Kidney (tissue), 14 donors: Measurements from ENCODE around the gene ZNF451. TPM values are rescaled to one million over a fixed set of nuclear protein-coding genes. Genes with fewer than 3 reads are reported as not detected.
"Not testable (repeated sequence)": the region's sequence is repeated elsewhere in the genome, so short reads cannot be mapped to it uniquely, and the experiment has no call there.

ENCODE experiments used
- DNase-seq, 5 donors: peaks; one replicate each; pipeline ENCODE4 v3.0.0-alpha.2; 2013 to 2020
- FAIRE-seq: peaks from 2 replicates; lab custom pipeline; 2012; peaks lifted over from hg19 to GRCh38; lab: Jason Lieb, UNC
- H3K27ac ChIP-seq, 2 donors: one replicate each; pipeline ENCODE4 v1.7.0; 2013; ENCODE audit warnings: low read depth in 2 of 2, low read length in 2 of 2, inconsistent platforms in 1 of 2
- H3K27me3 ChIP-seq: one replicate; pipeline ENCODE4 v1.7.1; 2013; ENCODE audit warnings: low read length, inconsistent platforms; ENCODE audit not compliant: control insufficient read depth, insufficient read depth
- H3K36me3 ChIP-seq, 3 donors: one replicate each; pipeline versions ENCODE4 v1.7.0 to v1.7.1; 2013; ENCODE audit warnings: low read length in 3 of 3, control low read depth in 1 of 3, inconsistent platforms in 1 of 3; ENCODE audit not compliant: insufficient read depth in 3 of 3, control insufficient read depth in 2 of 3
- H3K4me1 ChIP-seq, 3 donors: one replicate each; pipeline versions ENCODE4 v1.7.0 to v1.7.1; 2013; ENCODE audit warnings: low read length in 3 of 3, inconsistent platforms in 1 of 3, low read depth in 1 of 3; ENCODE audit not compliant: control insufficient read depth in 2 of 3, insufficient read depth in 2 of 3
- H3K4me3 ChIP-seq, 3 donors: one replicate each; pipeline versions ENCODE4 v1.7.0 to v1.8.1; 2013; ENCODE audit warnings: low read length in 3 of 3, control low read depth in 1 of 3, inconsistent platforms in 1 of 3
- H3K9ac ChIP-seq, 3 donors: one replicate each; pipeline versions ENCODE4 v1.7.0 to v1.7.1; 2013; ENCODE audit warnings: low read length in 3 of 3, control low read depth in 1 of 3, inconsistent platforms in 1 of 3
- H3K9me3 ChIP-seq, 3 donors: one replicate each; pipeline versions ENCODE4 v1.7.0 to v1.7.1; 2013; ENCODE audit warnings: low read length in 3 of 3, control low read depth in 1 of 3, inconsistent platforms in 1 of 3; ENCODE audit not compliant: control insufficient read depth in 2 of 3, insufficient read depth in 1 of 3
- CTCF ChIP-seq: IDR thresholded peaks from 3 replicates; pipeline ENCODE4 v1.5.1; 2012; ENCODE audit warnings: mild to moderate bottlenecking, moderate library complexity, borderline replicate concordance; ENCODE audit not compliant: insufficient read depth; ENCODE audit errors: extremely low read depth
- intact Hi-C: fragments of 100-400 bp; cut with DNase I; formaldehyde crosslinking; loops from one replicate; pipeline ENCODE4 v1.11.1; 2022
- polyA plus RNA-seq: library from polyadenylated mRNA; stranded (reverse); fragments of 350-450 nt; fragmentation: Illumina TruSeq; extraction: RNeasy Lipid Tissue Mini Kit (QIAGEN cat#74804); gene quantifications from one replicate; pipeline ENCODE4 v1.2.3, GENCODE V29; 2014; ENCODE audit warnings: low read depth, low replicate concordance; ENCODE audit not compliant: insufficient read depth
- total RNA-seq: library from RNA; stranded (reverse); fragmentation: NEBNext Ultra II Directional; extraction: Animal tissue kit (Norgen Biotek cat#: 25700); gene quantifications from one replicate; pipeline ENCODE4 v1.2.1, GENCODE V29; 2021
- donor health status: control.
- donor health status: control.
- donor health status: control.
- donor health status: control.
- donor health status: control.
- donor health status: DM: yes; HTN: yes; CAD: no.
- donor health status: Normal renal cell carcinoma (clear cell type).

ZNF451 gene
- total and polyA plus RNA-seq, 2 donors from 2014 or later, result 7.8 to 55.0 TPM

- H3K27ac ChIP-seq, H3K4me3 ChIP-seq, FAIRE-seq, H3K4me1 ChIP-seq, DNase-seq, H3K9me3 ChIP-seq, H3K9ac ChIP-seq, H3K36me3 ChIP-seq, intact Hi-C loops, H3K27me3 ChIP-seq: not testable (repeated sequence)
These were observed 42.8 kb upstream of the ZNF451 start for GRCh38 chr6:57047257-57047585.

DNA sequence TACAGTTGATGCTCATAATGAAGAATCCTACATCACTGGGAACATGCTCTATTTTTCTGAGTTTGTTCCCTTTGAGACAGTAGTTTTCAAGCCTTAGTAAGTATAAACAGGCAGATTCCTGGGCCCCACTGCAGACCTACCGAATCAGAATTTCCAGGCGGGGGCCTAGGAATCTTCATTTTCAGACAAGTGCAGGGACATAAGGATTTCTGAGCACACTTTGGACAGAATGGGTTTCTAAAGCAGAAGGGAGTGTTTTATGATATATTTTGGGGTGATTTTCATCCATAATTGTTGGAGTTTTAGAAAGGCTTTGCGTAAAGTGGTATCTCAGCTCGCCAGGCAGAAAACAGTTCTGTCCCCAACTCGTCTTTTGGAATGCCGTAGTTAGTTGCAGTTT lies 42.1 kb upstream of the ZNF451 start:
- H3K27me3 ChIP-seq, H3K9ac ChIP-seq, FAIRE-seq, intact Hi-C loops, H3K27ac ChIP-seq, H3K36me3 ChIP-seq, H3K4me1 ChIP-seq, H3K9me3 ChIP-seq: not testable (repeated sequence)
- peak in 1 of 5 donors; percentile 13 for DNase-seq
- H3K4me3 ChIP-seq, result peak overlapping the region in 1 of 3 donors; percentile 11

DNA sequence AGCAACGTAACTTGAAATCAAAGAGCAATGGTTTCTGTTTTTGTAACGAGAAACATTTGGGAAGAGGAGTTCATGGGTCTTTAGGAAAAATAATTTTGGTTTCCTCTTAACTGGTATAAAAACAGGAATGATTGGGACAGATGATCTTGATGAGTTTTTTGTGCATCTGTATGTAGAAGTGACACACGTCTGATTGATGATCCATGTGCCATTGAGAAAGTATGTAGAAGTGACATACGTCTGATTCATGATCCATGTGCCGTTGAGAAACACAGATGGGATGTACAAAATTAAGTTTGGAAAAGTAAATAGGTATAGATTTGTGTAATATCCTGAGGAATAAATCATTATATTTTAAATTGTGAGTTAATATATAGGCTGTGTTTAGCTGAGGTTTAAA lies 41.4 kb upstream of the ZNF451 start:
- no peak for TF ChIP-seq CTCF
- no peak overlapping the region for H3K9ac ChIP-seq
- intact Hi-C loops, result no loop called here
- H3K27me3 ChIP-seq, result no peaks in the 10 kb centered on the region
- H3K4me3 ChIP-seq, result no peak overlapping the region
- H3K36me3 ChIP-seq, result peaks cover 0 to 9% (median 6%) of the 10 kb centered on the region in 3 donors
- H3K9me3 ChIP-seq, result peaks cover 0 to 2% (median 0%) of the 10 kb centered on the region in 3 donors
- H3K27ac ChIP-seq, result no peak overlapping the region
- DNase-seq (no peak), FAIRE-seq (no peak)
- no peaks in the 10 kb centered on the region for H3K4me1 ChIP-seq

- no peak for DNase-seq
- no peaks in the 10 kb centered on the region for H3K9me3 ChIP-seq
- no peaks in the 10 kb centered on the region for H3K27me3 ChIP-seq
- TF ChIP-seq CTCF, result no peak
- H3K9ac ChIP-seq, result no peak overlapping the region
- no peak overlapping the region for H3K27ac ChIP-seq
- no peak overlapping the region for H3K4me3 ChIP-seq
- H3K4me1 ChIP-seq, result no peaks in the 10 kb centered on the region
- FAIRE-seq, result no peak
- intact Hi-C loops, result no loop called here
- peaks cover 0 to 4% (median 2%) of the 10 kb centered on the region in 3 donors for H3K36me3 ChIP-seq
These were observed 26.1 kb upstream of the ZNF451 start for GRCh38 chr6:57063847-57064246.

DNA sequence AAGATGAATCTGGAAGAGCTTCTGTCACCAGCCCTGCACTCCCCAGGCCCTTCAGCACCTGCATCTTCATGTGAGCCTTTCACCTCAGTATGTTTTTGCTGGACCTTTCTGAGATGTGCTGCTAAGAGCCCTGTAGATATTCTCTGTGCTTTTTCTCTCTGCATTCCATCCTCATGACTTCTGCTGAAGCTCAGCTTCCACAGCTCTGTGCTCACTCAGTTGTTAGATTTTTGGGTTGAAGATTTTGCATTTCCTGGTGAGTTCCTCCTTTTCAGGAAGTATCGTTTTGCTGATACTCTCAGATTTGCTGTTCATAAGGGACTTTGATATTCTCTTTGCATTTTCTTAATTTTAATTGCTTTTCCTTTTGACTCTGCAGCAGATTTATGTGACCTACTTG lies 25.2 kb upstream of the ZNF451 start:
- FAIRE-seq (no peak), DNase-seq (no peak)
- Histone ChIP-seq H3K27ac (no peak overlapping the region), H3K9ac (no peak overlapping the region), H3K27me3 (no peaks in the 10 kb centered on the region), H3K9me3 (no peaks in the 10 kb centered on the region), H3K4me1 (no peaks in the 10 kb centered on the region), H3K4me3 (no peak overlapping the region), H3K36me3 (peaks cover 0 to 2% (median 0%) of the 10 kb centered on the region in 3 donors)
- intact Hi-C loops, result no loop called here
- no peak for TF ChIP-seq CTCF
